Inflammatory macrophage treated with lipopolysaccharide for 4 hours (primary cell): Measurements from ENCODE around the gene KCNQ1OT1.

Source experiments
- DNase-seq: peaks from one replicate; pipeline ENCODE4 v3.0.0-alpha.2; 2020

KCNQ1OT1 gene

DNA sequence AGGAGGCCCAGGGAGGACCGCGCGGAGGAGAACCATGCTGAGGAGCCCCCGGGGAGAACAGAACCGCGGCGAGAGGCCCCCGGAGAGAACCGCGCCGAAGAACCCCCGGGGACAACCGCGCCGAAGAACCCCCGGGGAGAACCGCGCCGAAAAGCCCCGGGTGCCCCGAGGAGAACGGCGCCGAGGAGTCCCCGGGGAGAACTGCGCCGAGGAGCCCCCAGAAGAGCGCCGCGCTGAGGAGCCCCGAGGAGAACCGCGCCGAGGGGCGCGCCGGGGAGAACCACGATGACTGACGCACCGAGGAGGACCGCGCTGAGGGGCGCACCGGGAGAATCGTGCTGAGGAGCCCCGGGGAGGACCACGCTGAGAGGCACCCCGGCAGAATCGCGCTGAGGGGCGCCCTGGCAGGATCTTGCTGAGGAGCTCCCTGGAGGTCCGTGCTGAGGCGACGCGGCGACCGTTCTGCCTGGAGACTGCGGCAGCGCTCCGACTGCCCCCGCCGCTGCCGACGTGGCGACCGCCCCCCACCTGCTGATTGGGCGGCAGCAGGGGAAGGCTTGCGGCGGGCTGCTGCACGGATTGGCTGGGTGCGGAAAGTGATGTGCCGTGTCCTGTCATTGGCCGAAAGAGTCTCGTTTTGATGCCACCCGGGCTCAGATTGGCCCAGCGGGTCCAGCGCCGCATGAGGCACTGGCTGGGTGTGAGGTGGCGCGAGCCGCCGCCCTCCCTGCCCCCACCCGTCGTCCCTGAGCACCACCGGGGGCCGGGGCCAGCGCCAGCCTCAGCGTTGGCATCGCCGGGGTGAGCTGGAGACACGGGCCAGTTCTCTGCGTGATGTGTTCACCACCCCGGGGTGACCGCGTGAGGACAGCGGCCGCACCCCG lies at the start of gene KCNQ1OT1:
Gene KCNQ1OT1 (minus strand): TSS at position 464 of the 884 bp plus-strand sequence.
- DNase-seq, result peak; percentile 89

DNA sequence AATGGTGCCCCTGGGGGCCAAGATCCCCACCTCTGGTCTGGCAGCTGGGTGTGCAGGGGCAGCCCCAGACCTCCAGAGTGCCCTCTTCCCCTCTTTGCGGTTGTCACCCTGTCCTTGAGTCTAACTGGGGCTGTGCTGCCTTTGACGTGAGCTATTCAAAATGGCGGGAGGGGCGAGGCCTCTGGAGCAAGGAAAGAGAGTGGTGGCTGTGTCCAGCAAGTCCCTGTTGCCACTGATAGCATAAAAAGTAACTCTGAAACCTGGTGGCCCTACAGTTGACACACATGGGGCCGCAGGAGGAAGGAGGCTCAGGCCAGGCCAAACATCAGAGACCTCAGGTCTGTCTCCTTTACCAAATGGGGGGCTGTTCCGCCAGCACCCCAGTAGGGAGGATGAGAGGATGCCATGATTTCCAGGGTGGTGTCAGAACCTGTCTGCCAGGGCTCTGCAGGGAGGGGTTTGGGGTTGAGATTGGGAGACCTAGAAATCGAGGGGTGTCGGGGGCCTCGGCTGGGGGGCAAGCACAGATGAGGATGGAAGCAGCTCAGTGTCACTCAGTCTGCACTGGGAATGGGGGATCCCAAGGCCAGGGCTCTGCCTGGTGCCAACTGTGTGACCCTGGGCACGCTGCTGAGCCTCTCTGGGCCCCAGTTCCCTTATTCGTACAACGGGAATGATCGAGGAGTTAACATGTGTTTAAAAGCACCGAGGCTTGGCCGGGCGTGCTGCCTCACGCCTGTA lies 49.2 kb upstream of the KCNQ1OT1 start:
- DNase-seq, result no peak

DNA sequence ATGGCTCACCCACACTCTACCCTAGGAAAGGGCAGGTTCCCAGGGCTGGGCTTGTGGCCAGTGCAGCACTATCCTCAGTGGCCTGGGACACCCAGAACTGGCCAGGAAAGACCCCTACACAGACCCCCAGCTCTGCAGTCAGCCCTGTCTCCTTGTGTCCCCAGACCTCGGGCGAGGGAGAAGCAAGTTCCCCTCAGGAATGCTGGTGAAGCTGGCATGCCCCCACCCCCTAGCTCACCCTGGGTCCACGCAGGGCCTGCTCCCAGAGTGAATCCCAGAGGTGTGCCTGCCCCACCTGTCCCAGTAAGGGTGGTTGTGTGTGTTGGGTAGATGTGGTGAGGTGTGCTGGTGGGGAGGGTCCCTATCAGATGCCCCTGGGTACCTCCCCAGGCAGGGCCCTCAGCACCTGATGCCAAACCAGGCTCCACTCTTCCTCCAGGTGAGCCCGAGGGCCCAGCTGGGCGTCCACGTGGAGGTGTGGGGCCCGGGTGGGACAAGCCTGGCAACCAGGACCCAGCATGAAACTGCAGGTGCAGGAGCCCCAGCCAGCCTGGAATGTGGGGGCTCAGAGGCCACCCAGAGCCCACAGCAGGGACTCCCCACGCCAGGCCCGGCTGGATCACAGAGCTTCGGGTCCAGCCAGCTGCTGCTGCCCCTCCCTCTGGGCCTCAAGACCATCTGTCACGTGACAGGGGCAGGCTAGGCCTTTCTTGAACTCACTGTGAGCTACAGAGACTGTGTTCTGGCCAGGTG lies 48.4 kb upstream of the KCNQ1OT1 start:
- DNase-seq, result no peak

DNA sequence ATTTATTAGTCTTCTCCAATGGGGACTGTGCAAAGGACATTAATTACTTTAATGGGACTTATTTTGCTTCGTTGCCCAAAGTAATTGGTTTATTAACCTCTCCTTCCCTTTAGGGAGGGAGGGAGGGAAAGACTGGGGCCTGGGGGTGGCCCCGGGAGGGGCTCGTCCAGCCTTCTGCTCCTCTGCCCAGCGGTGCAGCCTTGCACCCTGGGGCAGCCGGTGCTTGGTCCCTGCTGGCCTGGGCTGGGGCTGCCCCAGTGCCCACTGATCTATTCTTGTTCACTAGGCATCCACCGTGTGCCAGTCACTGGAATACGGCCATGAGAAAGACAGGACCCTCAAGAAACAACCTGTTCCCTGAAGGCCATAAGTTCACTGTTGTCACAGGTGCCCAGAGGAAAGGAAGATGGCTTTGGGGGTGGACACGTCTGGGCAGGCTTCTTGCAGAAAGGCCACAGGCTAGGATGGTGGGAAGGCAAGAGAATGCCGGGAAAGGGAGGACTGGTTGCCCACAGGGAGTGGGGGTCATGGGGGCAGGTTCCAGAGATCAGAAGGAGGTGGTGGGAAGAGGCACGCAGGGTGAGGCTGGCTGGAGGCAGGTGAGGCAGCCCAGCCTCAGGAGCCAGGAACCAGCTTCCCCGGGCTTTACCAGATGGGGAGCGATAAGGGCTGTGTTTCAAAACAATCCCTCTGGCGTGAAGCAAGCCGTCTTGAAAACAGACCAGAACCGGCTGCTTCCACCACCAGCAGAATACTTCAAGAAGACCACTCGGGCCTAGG lies 47.6 kb upstream of the KCNQ1OT1 start:
- no peak for DNase-seq

DNA sequence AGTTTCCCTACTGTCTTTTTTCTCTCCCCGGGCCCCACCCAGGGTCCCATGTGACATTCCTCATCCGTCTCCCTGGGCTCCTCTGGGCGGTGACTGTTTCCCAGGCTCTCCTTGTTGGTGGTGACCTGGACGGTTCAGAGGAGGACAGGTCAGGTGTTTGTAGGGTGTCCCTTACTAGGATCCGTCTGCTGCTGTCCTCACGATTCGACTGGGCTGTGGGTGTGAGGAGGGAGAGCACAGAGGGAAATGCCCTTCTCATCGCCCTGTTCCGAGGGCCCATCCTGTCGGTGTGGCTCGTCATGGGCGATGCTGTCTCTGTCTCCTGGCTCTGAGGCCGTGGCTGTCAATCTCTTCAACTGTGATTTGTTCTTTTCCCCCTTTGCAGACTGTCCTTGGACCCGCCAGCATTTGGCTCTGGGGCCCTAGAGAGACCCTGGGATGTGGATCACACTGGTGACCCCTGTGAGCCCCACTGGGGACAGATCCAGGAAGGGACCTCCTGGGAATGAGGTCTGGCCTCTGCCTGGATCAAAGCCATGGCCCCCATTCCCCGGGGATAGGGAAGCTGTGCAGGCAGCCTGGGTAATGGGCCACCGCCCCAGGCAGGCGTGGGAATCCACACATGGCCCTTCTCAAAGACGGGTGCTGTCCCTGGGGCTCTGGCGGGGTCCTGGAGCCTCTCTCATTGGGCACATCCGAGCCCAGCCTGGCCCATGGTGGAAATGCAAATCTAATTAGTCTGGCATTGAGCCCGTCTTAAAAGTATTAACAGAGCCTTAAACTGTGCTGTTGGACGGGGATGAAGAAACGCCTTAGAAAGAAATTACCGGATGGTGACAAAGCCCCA lies 46.8 kb upstream of the KCNQ1OT1 start:
- DNase-seq, result no peak

DNA sequence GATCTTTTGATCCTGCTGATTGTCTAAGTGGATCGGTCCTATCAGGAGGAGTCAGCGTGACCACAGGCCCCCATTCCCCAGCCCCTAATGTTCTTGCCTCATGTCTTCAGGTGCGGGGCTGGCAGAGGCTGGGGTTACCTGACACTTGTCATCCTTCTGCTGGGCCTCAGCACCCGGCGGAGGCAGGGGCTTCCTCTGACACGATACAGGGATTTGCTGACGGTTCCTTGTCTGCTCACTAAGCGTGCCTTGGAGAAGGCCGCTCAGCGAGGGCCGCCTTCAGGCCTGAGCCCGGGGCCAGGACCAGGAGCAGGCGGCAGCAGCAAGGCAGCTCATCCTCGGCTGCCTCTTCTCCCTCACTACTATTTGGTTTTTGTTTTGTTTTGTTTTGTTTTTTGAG lies 45.7 kb upstream of the KCNQ1OT1 start:
- DNase-seq, result no peak

DNA sequence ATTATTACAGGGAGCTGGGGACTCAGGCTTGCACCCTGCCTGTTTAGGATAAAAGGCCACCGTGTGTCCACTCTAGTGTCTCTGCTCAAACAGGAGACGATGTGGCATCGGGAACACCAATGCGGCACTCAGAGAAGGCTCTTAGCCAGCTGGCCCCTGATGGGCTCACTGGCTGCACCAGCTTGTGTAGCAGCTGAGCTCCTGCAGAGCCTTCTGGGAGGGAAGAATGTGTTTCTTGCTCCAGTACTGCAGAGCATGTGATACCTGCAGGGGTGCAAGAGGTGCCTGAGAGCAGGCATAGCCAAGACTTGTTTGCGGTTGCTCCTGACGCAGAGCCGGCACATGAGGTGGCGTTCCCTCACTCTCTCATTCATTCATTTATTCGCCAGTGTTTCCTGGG lies 44.4 kb upstream of the KCNQ1OT1 start:
- no peak for DNase-seq

DNA sequence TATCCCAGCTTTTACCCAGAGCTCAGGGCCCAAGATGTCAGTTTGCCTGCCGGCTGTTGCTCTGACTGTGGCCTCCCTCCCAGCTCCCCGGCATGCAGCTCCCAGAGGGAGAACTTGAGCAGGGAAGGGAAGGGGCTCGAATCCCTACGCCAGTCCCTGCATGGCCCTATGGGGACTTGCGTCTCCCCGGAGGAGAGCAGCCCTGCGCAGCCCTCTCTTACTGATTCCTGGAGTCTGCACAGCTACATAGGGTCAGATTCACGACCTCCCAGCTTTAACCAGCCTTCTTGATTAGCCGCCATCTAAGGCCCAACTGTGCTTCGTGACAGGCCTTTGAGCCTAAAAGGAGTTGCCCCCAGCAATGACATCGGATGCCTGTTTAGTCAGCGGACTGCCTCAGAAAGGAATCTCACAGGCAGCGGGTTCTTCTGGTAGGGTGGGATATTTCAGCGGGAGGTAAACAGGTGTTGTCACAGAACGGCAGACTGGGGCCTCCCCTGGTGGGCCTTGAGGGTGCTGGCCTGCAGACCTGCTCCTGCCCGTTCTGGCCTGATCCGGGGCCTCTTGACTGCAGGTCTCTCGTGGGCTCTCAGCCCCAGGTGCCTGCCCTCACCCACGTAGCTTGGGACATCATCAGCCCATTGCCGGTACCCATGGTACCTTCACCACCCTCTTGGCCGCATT lies 43.8 kb upstream of the KCNQ1OT1 start:
- DNase-seq, result no peak

DNA sequence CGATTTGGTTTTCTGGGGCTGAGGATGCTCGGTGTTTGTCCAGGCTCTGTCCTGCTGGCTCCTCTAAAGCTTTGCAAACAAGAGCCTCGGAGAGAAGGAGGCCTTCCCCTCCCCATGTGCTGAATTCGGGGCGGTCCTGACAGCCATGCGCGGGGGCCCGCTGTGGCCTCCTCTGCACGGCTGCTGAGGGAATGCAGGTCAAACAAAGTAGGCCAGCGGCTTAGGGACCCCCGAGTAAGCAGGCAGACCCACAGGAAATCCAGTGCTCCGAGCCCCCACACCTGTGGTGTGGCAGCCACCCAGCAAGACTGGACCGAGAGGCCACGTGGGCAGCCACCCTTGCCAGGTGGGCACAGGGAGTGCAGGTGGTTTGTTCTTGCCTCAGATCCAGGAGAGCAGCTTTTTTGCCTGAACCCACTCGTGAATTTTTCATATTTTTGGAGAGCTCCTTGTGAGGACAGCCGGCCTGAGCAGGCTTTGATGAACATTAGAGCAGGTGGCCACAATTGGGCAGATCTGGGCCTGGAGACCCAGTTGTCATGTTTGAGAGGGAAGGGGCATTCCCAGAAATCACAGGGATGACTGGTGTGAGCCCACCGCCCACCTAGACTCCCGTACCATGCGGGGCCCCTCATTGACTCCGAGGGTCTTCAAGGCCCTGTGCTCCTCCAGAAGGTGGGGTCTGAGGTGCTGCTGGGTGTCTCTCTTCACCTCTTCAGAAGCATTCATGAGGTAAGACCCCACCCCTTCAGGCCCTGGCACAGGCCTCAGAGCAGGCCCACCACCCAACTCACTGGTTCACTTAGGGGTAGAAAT lies 43.0 kb upstream of the KCNQ1OT1 start:
- DNase-seq, result no peak

DNA sequence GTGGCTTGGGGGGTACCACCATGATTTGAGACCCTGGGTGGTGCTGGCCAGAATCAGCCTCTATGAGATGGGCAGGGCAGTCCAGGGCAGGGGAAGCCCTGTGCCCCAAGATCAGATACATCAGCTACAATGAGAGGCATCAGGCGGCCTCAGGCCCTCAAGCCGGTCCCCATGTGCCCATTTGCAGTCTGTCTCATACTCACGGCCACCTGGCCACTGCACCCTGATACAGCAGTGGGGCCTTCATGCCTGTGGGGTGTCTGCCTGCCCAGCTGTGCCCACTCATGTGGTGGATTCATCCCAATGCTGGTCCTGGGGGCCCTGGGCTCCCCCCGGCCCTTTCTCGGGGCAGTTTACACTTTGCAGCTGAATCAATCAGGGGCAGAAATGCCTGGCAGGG lies 42.4 kb upstream of the KCNQ1OT1 start:
- DNase-seq, result no peak

DNA sequence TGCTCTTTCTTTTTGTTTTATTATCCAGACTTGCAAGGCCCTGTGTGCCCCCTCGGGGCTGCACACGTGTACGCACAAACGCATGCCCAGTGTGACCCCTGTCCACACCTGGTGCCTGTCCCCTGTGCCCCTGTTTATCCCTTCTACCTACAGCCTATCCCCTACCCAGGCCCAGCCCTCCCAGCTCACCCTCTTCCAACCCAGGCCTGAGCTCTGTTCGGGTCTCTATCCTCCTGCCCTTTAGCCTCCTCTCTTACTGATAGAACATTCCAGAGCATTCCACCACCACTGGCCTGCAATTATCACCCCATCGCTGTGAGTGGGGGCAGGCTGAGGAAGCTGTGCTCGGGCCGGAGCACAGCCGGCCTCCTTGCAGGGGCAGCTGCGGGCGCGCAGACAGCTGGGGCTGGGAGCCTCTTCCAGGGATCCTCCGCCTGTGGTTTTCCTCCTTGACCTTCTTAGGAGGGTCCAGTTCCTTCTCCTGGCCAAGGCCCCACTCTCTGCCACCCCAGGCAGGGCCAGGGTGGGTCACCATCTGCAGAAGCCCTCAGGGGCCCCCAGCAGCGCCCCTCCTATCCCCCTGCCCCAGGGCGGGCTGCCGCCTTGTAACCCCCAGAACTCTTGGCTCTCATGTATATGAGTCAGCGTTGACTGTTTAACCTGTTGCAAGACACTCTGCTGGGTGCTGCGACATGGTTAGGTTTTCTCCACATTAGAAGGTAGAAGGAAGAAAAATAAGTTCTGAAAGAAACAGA lies 41.8 kb upstream of the KCNQ1OT1 start:
- no peak for DNase-seq

DNA sequence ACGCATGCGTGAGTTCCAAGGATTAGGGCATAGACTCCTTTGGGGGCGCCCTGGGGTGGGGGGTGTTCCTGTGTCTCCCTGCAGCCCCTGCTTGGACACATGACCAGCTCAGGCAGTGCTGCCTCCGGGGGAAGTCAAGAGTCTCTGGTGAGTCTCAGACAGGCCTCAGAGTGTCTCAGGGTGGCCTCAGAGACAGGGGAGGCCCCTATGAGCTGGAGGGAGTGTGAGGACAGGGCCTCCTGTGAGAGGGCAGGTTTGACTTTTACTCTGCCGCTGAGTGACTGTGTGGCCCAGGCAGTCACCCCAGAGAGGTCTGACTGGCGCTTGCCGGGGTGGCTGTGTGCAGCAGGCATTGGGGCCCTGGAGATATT lies 41.2 kb upstream of the KCNQ1OT1 start:
- DNase-seq, result no peak

DNA sequence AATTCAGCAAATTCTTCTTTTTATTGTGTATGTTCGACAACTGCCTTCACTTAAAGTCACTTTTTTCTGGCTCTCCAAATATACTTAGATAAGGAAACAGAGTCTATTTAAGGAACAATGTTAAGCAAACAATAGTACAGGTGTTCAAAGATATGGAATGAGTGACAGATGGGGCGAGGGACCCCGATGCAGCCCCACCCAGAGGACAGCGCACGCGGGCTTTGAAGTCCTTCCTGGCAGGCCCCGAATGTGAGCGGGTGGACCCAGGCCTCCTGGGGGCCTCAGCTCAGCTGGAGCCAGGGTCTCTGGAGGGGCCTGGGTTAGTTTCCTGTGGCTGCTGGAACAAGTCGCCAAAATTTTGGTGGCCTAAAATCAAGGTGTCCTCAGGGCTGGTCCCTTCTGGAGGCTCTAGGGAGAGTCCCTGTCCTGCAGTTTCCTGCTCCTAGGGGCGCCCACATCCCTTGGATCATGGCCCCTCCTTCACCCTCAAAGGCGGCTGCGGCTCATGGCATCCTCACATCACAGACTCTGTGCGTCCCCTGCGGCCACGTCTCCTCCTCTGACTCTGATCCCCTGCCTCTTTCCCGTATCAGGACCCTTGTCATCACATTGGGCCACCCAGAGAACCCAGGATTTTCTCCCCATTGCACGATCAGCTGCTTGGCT lies 40.6 kb upstream of the KCNQ1OT1 start:
- no peak for DNase-seq

DNA sequence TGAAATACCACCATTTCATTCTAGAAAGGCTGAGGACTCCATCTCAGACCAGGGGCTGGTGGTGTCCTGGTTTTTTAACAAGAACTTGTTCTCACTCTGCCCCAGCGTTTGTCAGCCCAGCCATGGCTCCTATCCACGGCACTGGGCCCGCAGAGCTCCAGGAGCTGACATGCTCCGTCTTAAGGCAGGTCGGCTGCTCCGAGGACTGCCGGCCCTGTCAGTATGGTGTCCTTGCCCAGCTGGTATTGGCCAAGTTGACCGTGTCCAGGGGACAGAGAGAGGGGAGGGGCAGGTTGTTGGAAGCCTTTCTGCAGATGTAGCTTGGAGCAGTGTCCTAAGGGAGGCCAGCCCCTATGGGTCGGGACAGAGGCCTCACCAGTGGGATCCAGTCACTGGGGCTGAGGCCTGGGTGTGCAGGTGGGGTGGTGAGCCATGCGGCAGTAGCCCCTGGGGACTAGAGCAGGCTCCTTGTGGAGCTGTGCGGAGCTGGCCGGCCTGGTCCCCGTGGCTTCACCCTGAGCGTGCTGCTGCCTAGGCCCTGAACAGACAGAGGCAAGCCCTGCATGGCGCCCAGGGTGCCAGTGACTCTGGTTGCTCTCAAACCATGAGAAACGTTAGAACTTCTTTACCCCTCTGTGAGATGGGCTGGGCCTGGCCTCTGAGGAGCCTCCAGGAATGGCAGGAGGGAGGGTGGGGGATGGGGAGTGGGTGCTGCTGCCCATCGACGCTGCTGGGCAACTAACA lies 39.9 kb upstream of the KCNQ1OT1 start:
- no peak for DNase-seq

DNA sequence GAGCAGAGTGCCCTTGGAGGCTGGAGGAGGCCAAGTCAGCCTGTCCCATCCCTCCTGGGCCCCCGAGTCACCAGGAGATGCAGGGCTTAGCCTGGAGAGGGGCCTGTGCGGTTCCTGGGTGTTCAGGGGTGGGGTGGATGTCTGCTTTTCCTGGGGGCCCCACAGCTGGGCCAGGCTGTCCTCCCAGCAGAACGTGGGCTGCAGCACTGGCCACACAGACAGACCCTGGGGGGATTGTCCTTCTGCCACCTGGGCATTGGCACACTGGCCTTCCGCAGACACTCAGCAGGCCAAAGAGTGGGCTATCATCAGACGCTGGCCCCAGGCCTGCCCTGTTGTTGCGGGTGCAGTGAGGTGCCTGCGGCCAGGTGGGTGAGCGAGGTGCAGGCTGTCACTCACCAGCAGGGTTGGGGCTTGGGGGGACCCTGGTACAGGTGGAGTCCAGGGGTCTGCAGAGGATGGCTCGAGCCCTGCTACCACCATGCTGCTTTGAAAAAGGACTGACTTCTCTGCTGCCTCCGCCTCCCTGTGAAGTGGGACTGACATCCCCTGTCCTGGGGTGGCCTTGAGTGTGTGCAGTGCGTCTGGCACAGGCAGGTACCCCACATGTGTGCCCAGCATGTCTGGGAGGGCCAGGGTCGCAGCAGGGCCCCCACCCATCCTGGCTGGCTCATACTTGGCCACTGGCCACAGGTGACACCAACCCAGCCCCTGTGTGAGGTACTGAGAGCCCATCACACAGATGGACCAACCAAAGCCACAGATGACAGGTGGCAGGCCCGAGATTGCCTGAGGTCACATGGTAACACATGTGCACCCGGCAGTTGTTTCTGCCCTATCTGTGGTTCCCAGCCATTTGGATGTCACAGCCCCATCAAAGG lies 39.0 kb upstream of the KCNQ1OT1 start:
- no peak for DNase-seq

DNA sequence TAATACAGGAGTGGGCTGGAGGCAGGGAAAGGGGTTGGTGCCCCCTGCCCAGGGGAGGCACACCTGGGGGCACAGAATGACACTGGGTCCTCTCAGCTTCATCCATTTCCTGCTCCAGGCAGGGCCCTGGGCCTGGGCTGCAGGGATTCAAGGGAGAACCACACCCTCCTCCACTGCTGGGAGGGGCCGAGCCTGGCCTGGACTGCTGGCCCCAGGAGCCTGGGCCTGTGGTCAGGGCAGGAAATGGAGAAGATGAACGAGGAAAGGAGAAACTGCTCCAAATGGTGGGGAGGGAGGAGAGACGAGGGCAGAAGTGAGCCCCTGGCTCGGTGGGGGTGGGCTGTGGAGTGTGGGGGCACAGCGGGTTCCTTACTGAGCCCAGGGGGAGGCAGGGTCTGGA lies 38.1 kb upstream of the KCNQ1OT1 start:
- peak; percentile 5 for DNase-seq

DNA sequence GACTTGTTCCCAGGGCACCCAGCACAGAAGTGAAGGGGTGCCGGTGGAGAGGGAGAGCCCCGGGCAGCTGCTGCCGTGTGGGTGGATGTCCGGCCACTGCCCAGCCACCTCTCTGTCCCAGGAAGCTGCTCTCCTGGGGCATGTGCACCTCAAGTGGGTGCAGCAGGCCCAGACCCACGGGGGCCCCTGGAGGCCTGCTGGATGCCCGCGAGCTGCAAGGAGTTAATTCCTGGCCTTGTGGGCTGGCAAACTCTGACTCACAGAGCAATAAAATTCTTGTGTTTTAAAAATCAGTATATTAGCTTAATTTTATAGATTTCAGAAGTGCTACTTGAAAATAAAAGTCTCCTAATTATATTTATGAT lies 37.4 kb upstream of the KCNQ1OT1 start:
- DNase-seq, result no peak
